Measurements from ENCODE around the gene TGFBR1.

DNA sequence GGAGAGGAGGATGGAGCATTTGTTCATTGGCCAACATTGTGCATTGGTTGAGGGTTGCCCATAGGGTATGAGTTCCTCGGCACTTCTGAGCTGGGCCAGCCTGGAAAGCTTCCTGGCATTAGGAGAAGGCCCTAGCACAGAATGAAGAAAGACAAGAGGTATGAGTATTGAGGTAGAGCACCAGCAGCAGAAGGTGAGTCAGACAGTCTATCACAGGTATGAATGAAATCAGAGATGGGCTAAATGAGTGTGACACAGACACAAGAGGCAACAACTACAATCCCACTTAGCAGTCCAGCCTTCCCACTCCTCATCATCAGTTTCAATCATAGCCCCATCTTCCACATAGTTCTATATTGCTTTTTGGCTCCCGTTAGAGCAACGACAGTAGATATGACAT lies 25.4 kb upstream of the TGFBR1 start:
- TF ChIP-seq CTCF (IDR thresholded peaks at IDR 0.05) (no peak), EZH2phosphoT487 (IDR thresholded peaks at IDR 0.05) (no peak)
